Muscle of leg (tissue), 11 donors: ENCODE data around the gene TMEM131L. TPM values are rescaled to one million over a fixed set of nuclear protein-coding genes. Genes with fewer than 3 reads are reported as not detected.
A peak's percentile ranks its signal among the peaks of the same experiment; 100 is the strongest.

ENCODE experiments used
- DNase-seq: peaks from one replicate; pipeline ENCODE4 v3.0.0; 2013
- H3K27ac ChIP-seq: one replicate; pipeline ENCODE4 v1.5.1; 2013; ENCODE audit warnings: mild to moderate bottlenecking, low read length, control low read depth
- H3K27me3 ChIP-seq: one replicate; pipeline ENCODE4 v1.6.1; 2013; ENCODE audit warnings: low read length; ENCODE audit not compliant: control insufficient read depth, insufficient read depth
- H3K36me3 ChIP-seq: one replicate; pipeline ENCODE4 v1.6.1; 2013; ENCODE audit warnings: low read length; ENCODE audit not compliant: control insufficient read depth, insufficient read depth
- H3K4me1 ChIP-seq: one replicate; pipeline ENCODE4 v1.6.1; 2013; ENCODE audit warnings: low read length; ENCODE audit not compliant: control insufficient read depth, insufficient read depth
- H3K4me3 ChIP-seq: one replicate; pipeline ENCODE4 v1.5.1; 2013; ENCODE audit warnings: low read length, control low read depth
- H3K9me3 ChIP-seq: replicated peaks from 2 replicates; pipeline ENCODE4 v1.6.1; 2013; ENCODE audit warnings: low read depth, low read length; ENCODE audit not compliant: control insufficient read depth
- WGBS: methylation state at CpG from one replicate; pipeline ENCODE4 v1.1.5; 2013; ENCODE audit warnings: missing lambda C conversion rate; ENCODE audit not compliant: insufficient coverage; 5-methylcytosine and 5-hydroxymethylcytosine counted together
- polyA plus RNA-seq, 8 donors: library from polyadenylated mRNA; unstranded; fragments of 120-200 nt; gene quantifications; one replicate each; pipeline versions ENCODE4 v1.2.1 to v1.2.3, GENCODE V29; 2013; ENCODE audit warnings: inconsistent platforms in 1 of 8, low replicate concordance in 1 of 8; ENCODE audit not compliant: insufficient read length in 8 of 8, insufficient read depth in 1 of 8
- total RNA-seq: library from RNA; stranded (reverse); fragments of 120-200 nt; gene quantifications from one replicate; pipeline ENCODE4 v1.2.4, GENCODE V29; 2013

Gene TMEM131L
- total and polyA plus RNA-seq, 9 donors = 35.1 to 69.6 (median 43.1) TPM

DNA sequence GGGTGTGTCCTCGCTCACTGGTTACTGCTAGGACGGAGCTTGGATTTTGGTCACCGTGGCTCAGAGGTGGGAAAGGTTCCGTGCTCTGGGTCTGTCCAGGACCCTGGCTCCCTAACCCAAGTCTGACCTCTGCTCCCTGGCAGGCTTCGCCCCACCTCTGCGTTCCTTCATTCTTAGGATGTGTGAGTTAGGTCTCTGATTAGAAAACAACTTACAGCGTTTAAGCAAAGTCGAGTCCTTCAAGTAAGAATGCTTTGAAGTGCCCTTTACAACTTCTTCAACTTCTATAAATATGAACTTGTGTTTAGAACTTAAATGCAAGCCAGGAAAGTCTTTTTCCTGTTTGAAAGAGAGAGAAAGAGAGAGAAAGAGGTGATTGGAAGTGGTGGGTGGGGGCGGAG is 218.8 kb downstream of the TMEM131L start:
- DNase-seq = no peak
- 20% methylated on average over 2 of the region's 9 CpGs for WGBS
- no peaks in the 10 kb centered on the region for H3K36me3 ChIP-seq
- H3K27ac ChIP-seq = no peak overlapping the region
- peaks cover 17% of the 10 kb centered on the region for H3K4me1 ChIP-seq
- peaks cover 4% of the 10 kb centered on the region for H3K9me3 ChIP-seq
- H3K27me3 ChIP-seq = peaks cover 22% of the 10 kb centered on the region
- peak overlapping the region; percentile 68 for H3K4me3 ChIP-seq

Other genes with a start within 250 kb of the TMEM131L start
- gene MND1, start 121.7 kb upstream of the TMEM131L start, total RNA-seq = 5.9 TPM
- gene MND1, start 121.7 kb upstream of the TMEM131L start, polyA plus RNA-seq = 1 to 10 TPM; 4.3 to 9.3 (median 7.3) TPM
- gene TLR2, start 217.9 kb downstream of the TMEM131L start, total RNA-seq = 3.6 TPM
- gene TLR2, start 217.9 kb downstream of the TMEM131L start, polyA plus RNA-seq = 1 to 10 TPM; 1.5 to 3.1 (median 2.5) TPM